Measurements from ENCODE around the gene CLMN. TPM values are rescaled to one million over a fixed set of nuclear protein-coding genes. Genes with fewer than 3 reads are reported as not detected.

Gene CLMN
- total and polyA plus RNA-seq, 2 donors (not counting 3 experiments of a cell fraction or from before 2014, with no cell fraction given), result 0.72 to 9.6 TPM

DNA sequence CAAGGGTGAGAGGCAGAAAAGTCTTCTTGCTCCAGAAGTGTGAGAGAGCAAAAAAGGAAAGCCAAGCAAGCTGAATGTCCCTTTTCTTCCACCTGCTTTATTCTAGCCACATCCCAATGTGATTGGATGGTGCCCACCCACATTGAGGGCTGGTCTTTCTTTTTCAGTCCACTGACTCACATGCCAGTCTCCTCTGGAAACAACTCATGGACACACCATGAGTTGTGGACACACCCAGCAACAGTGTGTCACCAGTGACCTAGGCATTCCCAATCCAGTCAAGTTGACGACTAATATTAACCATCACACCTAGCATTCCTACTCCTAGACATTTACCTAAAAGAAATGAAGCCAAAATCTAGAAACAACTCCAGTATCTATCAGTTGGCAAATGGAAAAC, 155.2 kb downstream of the CLMN start:
- DNase-seq (ENCODE audit: low read depth, low spot score), result no peak
- BruUV-seq (replicated peaks), result no TSS peak
- H3K4me1 ChIP-seq (ENCODE audit: control insufficient read depth, extremely low read depth, insufficient read depth, low read length), result no peaks in the 10 kb centered on the region
- no peaks in the 10 kb centered on the region for H3K9me1 ChIP-seq (replicated peaks; ENCODE audit: control insufficient read depth, extremely low read depth, insufficient read depth, low read length)
- H3K36me3 ChIP-seq (ENCODE audit: control insufficient read depth in 2 of 2, extremely low read depth in 1 of 2, insufficient read depth in 2 of 2, low read length in 2 of 2), result no peaks in the 10 kb centered on the region
- POLR2A ChIA-PET, result no interaction called here
- dilution Hi-C loops (cut with MboI; ENCODE audit: extremely low pct_ligation_motif_present, low sequenced_read_pairs) (no loop called here), intact Hi-C loops (cut with micrococcal nuclease) (no loop called here)
- H3K9me3 ChIP-seq (replicated peaks; ENCODE audit: control insufficient read depth, insufficient read depth, low read length), result no peaks in the 10 kb centered on the region
- CTCF ChIA-PET, result interaction anchor here (1.6 kb wide), 1 partner anchor 197 kb away, joined by 4 read pairs; no protein-coding TSS in a partner anchor
- no peaks in the 10 kb centered on the region for H3K79me2 ChIP-seq (ENCODE audit: control insufficient read depth, insufficient read depth, low read length)
- H3K4me3 ChIP-seq (replicated peaks in 1 of 3; ENCODE audit: insufficient read depth in 1 of 3, low read depth in 1 of 3, low read length in 3 of 3), result no peak overlapping the region
- no peak overlapping the region for H3K27ac ChIP-seq (ENCODE audit: insufficient read depth, low read depth, low read length)
- H3K27me3 ChIP-seq (ENCODE audit: control insufficient read depth in 2 of 2, insufficient read depth in 2 of 2, low read length in 2 of 2), result no peaks in the 10 kb centered on the region
- no peak for FAIRE-seq
- H4K20me1 ChIP-seq (replicated peaks; ENCODE audit: control insufficient read depth, extremely low read depth, insufficient read depth, low read length), result no peaks in the 10 kb centered on the region
- no peak overlapping the region for H3K9ac ChIP-seq (replicated peaks; ENCODE audit: extremely low read depth, insufficient read depth, low read length)
- TF ChIP-seq, protein P1, sequence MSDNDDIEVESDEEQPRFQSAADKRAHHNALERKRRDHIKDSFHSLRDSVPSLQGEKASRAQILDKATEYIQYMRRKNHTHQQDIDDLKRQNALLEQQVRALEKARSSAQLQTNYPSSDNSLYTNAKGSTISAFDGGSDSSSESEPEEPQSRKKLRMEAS (IDR thresholded peaks at IDR 0.05; ENCODE audit: insufficient read depth, insufficient read length), result no peak
- TF ChIP-seq FOS (IDR thresholded peaks at IDR 0.05; ENCODE audit: borderline replicate concordance, insufficient read depth, low read length), result no peak
- no peak overlapping the region for H2AFZ ChIP-seq (ENCODE audit: low read depth, low read length)
- H3K4me2 ChIP-seq (ENCODE audit: insufficient read depth, low read length), result no peak overlapping the region

DNA sequence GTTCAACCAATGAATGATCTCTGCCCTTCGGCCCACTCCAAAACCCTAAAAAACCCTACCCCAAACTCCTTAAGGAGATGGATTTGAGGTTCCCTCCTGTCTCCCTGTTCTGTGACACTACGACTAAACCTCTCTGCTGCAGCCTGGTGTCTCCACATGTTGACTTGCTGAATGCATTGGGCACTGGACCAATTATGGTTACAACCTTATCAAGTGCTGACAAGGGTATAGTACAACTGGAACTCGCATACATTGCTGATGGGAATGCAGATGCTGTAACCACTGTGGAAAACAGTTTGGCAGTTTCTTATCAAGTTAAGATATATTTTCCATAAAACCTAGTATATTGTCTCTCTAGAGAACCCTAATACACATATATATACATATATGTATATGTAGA, 156.0 kb downstream of the CLMN start:
- dilution Hi-C loops (cut with MboI; ENCODE audit: extremely low pct_ligation_motif_present, low sequenced_read_pairs), result no loop called here
- CTCF ChIA-PET, result no interaction called here
- H2AFZ ChIP-seq (ENCODE audit: low read depth, low read length), result no peak overlapping the region

More for the DNA sequence above, 156.0 kb downstream of the CLMN start:
- H4K20me1 ChIP-seq (replicated peaks; ENCODE audit: control insufficient read depth, extremely low read depth, insufficient read depth, low read length), result no peaks in the 10 kb centered on the region
- H3K9me3 ChIP-seq (replicated peaks; ENCODE audit: control insufficient read depth, insufficient read depth, low read length), result no peaks in the 10 kb centered on the region
- no peak overlapping the region for H3K4me3 ChIP-seq (replicated peaks in 1 of 3; ENCODE audit: insufficient read depth in 1 of 3, low read depth in 1 of 3, low read length in 3 of 3)
- POLR2A ChIA-PET, result no interaction called here
- intact Hi-C loops (cut with micrococcal nuclease), result no loop called here
- BruUV-seq (replicated peaks), result no TSS peak
- no peaks in the 10 kb centered on the region for H3K9me1 ChIP-seq (replicated peaks; ENCODE audit: control insufficient read depth, extremely low read depth, insufficient read depth, low read length)
- no peak for FAIRE-seq
- H3K27ac ChIP-seq (ENCODE audit: insufficient read depth, low read depth, low read length), result no peak overlapping the region
- H3K79me2 ChIP-seq (ENCODE audit: control insufficient read depth, insufficient read depth, low read length), result no peaks in the 10 kb centered on the region
- TF ChIP-seq POLR2A (IDR thresholded peaks at IDR 0.05; ENCODE audit: low read depth, low read length), result no peak
- no peak for TF ChIP-seq MYC (IDR thresholded peaks at IDR 0.05; ENCODE audit: low read depth, low read length)
- no peak for TF ChIP-seq JUN (IDR thresholded peaks at IDR 0.05; ENCODE audit: borderline replicate concordance, insufficient read depth, insufficient read length, low read depth)
- no peak for TF ChIP-seq GATA2 (IDR thresholded peaks at IDR 0.05; ENCODE audit: insufficient read depth, insufficient read length, low read depth, low read length)
- TF ChIP-seq FOS (IDR thresholded peaks at IDR 0.05; ENCODE audit: borderline replicate concordance, insufficient read depth, low read length), result no peak
- TF ChIP-seq POLR2AphosphoS5 (IDR thresholded peaks at IDR 0.05; ENCODE audit: insufficient read depth, low read depth, low read length), result no peak
- TF ChIP-seq, protein P2, sequence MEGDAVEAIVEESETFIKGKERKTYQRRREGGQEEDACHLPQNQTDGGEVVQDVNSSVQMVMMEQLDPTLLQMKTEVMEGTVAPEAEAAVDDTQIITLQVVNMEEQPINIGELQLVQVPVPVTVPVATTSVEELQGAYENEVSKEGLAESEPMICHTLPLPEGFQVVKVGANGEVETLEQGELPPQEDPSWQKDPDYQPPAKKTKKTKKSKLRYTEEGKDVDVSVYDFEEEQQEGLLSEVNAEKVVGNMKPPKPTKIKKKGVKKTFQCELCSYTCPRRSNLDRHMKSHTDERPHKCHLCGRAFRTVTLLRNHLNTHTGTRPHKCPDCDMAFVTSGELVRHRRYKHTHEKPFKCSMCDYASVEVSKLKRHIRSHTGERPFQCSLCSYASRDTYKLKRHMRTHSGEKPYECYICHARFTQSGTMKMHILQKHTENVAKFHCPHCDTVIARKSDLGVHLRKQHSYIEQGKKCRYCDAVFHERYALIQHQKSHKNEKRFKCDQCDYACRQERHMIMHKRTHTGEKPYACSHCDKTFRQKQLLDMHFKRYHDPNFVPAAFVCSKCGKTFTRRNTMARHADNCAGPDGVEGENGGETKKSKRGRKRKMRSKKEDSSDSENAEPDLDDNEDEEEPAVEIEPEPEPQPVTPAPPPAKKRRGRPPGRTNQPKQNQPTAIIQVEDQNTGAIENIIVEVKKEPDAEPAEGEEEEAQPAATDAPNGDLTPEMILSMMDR (IDR thresholded peaks at IDR 0.05; ENCODE audit: extremely low read depth in 1 of 2, insufficient read depth in 1 of 2, low read depth in 1 of 2, low read length in 2 of 2), result no peak
- TF ChIP-seq, protein P1 (IDR thresholded peaks at IDR 0.05; ENCODE audit: insufficient read depth, insufficient read length), result no peak
- no peak for TF ChIP-seq EZH2 (IDR thresholded peaks at IDR 0.05; ENCODE audit: borderline replicate concordance, low read depth, low read length, severe bottlenecking)
- DNase-seq (ENCODE audit: low read depth, low spot score), result no peak
- H3K4me1 ChIP-seq (ENCODE audit: control insufficient read depth, extremely low read depth, insufficient read depth, low read length), result no peaks in the 10 kb centered on the region
- no peak overlapping the region for H3K4me2 ChIP-seq (ENCODE audit: insufficient read depth, low read length)
- H3K9ac ChIP-seq (replicated peaks; ENCODE audit: extremely low read depth, insufficient read depth, low read length), result no peak overlapping the region
- H3K36me3 ChIP-seq (ENCODE audit: control insufficient read depth in 2 of 2, extremely low read depth in 1 of 2, insufficient read depth in 2 of 2, low read length in 2 of 2), result no peaks in the 10 kb centered on the region
- no peaks in the 10 kb centered on the region for H3K27me3 ChIP-seq (ENCODE audit: control insufficient read depth in 2 of 2, insufficient read depth in 2 of 2, low read length in 2 of 2)
